Measurements from ENCODE around the gene OR4C5. TPM values are rescaled to one million over a fixed set of nuclear protein-coding genes. Genes with fewer than 3 reads are reported as not detected.
"Not testable (repeated sequence)": the region's sequence is repeated elsewhere in the genome, so short reads cannot be mapped to it uniquely, and the experiment has no call there.

OR4C5 gene
- polyA plus RNA-seq (2012; rRNA removed) = not detected in 2 replicates
- polyA plus RNA-seq (2012; cell fraction: cytosol; rRNA removed) = not detected in 2 replicates
- not detected in 2 replicates for polyA plus RNA-seq (2012; cell fraction: nucleus; rRNA removed)

DNA sequence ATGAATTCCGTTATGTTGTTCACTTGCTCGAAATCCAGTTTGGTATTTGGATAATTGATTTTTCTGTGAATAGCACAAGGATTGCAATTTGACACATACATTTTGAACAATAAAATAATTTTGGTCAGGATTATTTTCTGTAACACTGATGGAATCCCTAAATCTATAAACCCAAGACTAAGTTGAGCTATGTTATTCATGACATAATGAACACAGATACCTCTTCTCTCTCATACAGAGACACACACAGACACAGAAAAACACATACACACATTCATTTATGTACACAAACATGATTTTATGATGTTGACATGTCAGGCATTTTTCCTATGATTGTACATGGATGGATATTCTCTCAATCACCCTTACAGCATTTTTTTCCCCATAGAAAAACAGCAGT lies at the start of gene OR4C5:
Gene OR4C5, minus strand, starts transcription at position 101 of the 400 bp plus-strand sequence. Its CDS starts 0 bp downstream, at position 101.
- Histone ChIP-seq H3K27ac (ENCODE audit: low read depth in 2 of 2, low read length in 1 of 2) (no peak within 1 kb of the TSS), H3K4me1 (ENCODE audit: control insufficient read depth in 1 of 2, insufficient read depth in 2 of 2, low read depth in 1 of 2, low read length in 1 of 2) (no peaks in the 10 kb centered on the region), H3K9me3 (no peaks in the 10 kb centered on the region), H3K4me3 (ENCODE audit: low read depth in 2 of 2, low read length in 1 of 2) (no peak within 1 kb of the TSS), H3K9me2 (no peaks in the 10 kb centered on the region), H3K4me2 (no peak within 1 kb of the TSS), H4K20me1 (ENCODE audit: insufficient read depth) (no peaks in the 10 kb centered on the region), H2AFZ (ENCODE audit: low read depth) (no peak within 1 kb of the TSS), H3K27me3 (ENCODE audit: insufficient read depth) (no peaks in the 10 kb centered on the region), H3F3A (replicated peaks; ENCODE audit: insufficient read depth) (no peaks in the 10 kb centered on the region), H3K9ac (no peak within 1 kb of the TSS), H3K79me2 (ENCODE audit: insufficient read depth) (no peaks in the 10 kb centered on the region), H3K36me3 (replicated peaks in 1 of 2; ENCODE audit: control insufficient read depth in 1 of 2, insufficient read depth in 2 of 2, low read length in 1 of 2) (no peaks in the 10 kb centered on the region)
- POLR2A ChIA-PET = no interaction called here
- DNase-seq = no peak
- no peak for TF ChIP-seq TCF12 (IDR thresholded peaks at IDR 0.05)
- TF ChIP-seq, protein P1, sequence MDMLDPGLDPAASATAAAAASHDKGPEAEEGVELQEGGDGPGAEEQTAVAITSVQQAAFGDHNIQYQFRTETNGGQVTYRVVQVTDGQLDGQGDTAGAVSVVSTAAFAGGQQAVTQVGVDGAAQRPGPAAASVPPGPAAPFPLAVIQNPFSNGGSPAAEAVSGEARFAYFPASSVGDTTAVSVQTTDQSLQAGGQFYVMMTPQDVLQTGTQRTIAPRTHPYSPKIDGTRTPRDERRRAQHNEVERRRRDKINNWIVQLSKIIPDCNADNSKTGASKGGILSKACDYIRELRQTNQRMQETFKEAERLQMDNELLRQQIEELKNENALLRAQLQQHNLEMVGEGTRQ (IDR thresholded peaks at IDR 0.05; ENCODE audit: borderline replicate concordance, low read depth, low read length) = no peak
- TF ChIP-seq, protein P2, sequence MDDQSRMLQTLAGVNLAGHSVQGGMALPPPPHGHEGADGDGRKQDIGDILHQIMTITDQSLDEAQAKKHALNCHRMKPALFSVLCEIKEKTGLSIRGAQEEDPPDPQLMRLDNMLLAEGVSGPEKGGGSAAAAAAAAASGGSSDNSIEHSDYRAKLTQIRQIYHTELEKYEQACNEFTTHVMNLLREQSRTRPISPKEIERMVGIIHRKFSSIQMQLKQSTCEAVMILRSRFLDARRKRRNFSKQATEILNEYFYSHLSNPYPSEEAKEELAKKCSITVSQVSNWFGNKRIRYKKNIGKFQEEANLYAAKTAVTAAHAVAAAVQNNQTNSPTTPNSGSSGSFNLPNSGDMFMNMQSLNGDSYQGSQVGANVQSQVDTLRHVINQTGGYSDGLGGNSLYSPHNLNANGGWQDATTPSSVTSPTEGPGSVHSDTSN (IDR thresholded peaks at IDR 0.05) = no peak
- no peak for TF ChIP-seq RXRA (IDR thresholded peaks at IDR 0.05; ENCODE audit: borderline replicate concordance, low read depth)
- 3% methylated on average over 2 of the region's 2 CpGs for WGBS (ENCODE audit: low lambda C conversion rate)
- CTCF ChIA-PET = no interaction called here

DNA sequence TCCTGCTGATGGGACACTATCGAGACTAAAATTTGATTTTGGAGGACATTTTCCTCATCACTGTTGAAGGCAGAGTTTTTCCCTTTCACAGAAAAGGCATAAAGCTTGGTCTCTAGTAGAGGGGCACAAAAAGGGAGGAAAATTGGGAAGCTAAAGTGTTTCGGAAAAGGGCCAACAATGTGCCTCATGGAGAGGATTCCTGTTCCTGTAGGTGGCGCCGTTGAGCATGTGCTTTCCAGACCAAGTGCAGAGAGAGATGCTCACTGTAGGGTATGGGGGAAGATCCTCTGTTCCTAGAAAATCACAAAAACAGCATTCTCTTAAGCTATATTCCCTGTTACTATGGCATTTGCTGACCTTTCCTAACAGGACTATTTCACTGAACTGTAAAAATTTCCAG lies 18.4 kb upstream of the OR4C5 start:
- CTCF ChIA-PET = interaction anchor here (0.6 kb wide), 1 partner anchor 12 kb away, joined by 4 read pairs; no protein-coding TSS in a partner anchor

DNA sequence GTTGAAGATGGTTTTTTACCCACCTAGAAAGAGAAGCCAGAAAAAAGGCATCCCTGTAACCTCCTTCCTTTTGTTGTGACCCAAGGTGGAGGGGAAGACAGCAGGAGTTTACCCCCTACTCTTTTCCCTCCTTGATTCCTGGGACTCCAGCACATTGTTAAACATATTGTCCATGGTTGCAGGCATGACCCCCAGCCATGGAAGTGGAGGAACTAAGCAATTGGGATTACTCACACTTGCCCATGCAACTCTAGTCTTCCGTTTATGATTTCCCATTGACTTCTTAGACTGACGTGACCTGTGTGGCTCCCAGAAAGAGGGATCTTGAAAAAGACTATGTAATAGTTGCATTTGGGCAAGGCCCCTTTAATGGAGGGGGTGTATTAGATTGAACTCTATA lies 17.9 kb upstream of the OR4C5 start:
- CTCF ChIA-PET = interaction anchor here (0.6 kb wide), 1 partner anchor 13 kb away, joined by 4 read pairs; no protein-coding TSS in a partner anchor
- H3F3A ChIP-seq (replicated peaks; ENCODE audit: insufficient read depth); POLR2A ChIA-PET; DNase-seq; H3K27ac ChIP-seq (ENCODE audit: low read depth in 2 of 2, low read length in 1 of 2); H3K27me3 ChIP-seq (ENCODE audit: insufficient read depth); H3K36me3 ChIP-seq (replicated peaks in 1 of 2; ENCODE audit: control insufficient read depth in 1 of 2, insufficient read depth in 2 of 2, low read length in 1 of 2); H4K20me1 ChIP-seq (ENCODE audit: insufficient read depth); H3K4me3 ChIP-seq (ENCODE audit: low read depth in 2 of 2, low read length in 1 of 2); H3K4me1 ChIP-seq (ENCODE audit: control insufficient read depth in 1 of 2, insufficient read depth in 2 of 2, low read depth in 1 of 2, low read length in 1 of 2); H3K79me2 ChIP-seq (ENCODE audit: insufficient read depth); H3K9ac ChIP-seq; H3K4me2 ChIP-seq; H3K9me3 ChIP-seq; H2AFZ ChIP-seq (ENCODE audit: low read depth); H3K9me2 ChIP-seq: not testable (repeated sequence)
- 4% methylated on average over 2 of the region's 2 CpGs for WGBS (ENCODE audit: low lambda C conversion rate)

More for the DNA sequence above, 18.4 kb upstream of the OR4C5 start:
- Histone ChIP-seq H3F3A (replicated peaks; ENCODE audit: insufficient read depth) (no peaks in the 10 kb centered on the region), H3K4me1 (ENCODE audit: control insufficient read depth in 1 of 2, insufficient read depth in 2 of 2, low read depth in 1 of 2, low read length in 1 of 2) (no peaks in the 10 kb centered on the region), H4K20me1 (ENCODE audit: insufficient read depth) (no peaks in the 10 kb centered on the region), H2AFZ (ENCODE audit: low read depth) (no peak overlapping the region), H3K9me2 (no peaks in the 10 kb centered on the region), H3K4me2 (no peak overlapping the region), H3K27me3 (ENCODE audit: insufficient read depth) (no peaks in the 10 kb centered on the region), H3K27ac (ENCODE audit: low read depth in 2 of 2, low read length in 1 of 2) (no peak overlapping the region), H3K79me2 (ENCODE audit: insufficient read depth) (no peaks in the 10 kb centered on the region), H3K4me3 (ENCODE audit: low read depth in 2 of 2, low read length in 1 of 2) (no peak overlapping the region), H3K9ac (no peak overlapping the region), H3K36me3 (replicated peaks in 1 of 2; ENCODE audit: control insufficient read depth in 1 of 2, insufficient read depth in 2 of 2, low read length in 1 of 2) (no peaks in the 10 kb centered on the region), H3K9me3 (no peaks in the 10 kb centered on the region)
- POLR2A ChIA-PET = no interaction called here
- WGBS (ENCODE audit: low lambda C conversion rate) = 3% methylated on average over 4 of the region's 4 CpGs
- DNase-seq = no peak
- TF ChIP-seq, protein P3, sequence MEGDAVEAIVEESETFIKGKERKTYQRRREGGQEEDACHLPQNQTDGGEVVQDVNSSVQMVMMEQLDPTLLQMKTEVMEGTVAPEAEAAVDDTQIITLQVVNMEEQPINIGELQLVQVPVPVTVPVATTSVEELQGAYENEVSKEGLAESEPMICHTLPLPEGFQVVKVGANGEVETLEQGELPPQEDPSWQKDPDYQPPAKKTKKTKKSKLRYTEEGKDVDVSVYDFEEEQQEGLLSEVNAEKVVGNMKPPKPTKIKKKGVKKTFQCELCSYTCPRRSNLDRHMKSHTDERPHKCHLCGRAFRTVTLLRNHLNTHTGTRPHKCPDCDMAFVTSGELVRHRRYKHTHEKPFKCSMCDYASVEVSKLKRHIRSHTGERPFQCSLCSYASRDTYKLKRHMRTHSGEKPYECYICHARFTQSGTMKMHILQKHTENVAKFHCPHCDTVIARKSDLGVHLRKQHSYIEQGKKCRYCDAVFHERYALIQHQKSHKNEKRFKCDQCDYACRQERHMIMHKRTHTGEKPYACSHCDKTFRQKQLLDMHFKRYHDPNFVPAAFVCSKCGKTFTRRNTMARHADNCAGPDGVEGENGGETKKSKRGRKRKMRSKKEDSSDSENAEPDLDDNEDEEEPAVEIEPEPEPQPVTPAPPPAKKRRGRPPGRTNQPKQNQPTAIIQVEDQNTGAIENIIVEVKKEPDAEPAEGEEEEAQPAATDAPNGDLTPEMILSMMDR (IDR thresholded peaks at IDR 0.05) = peak; percentile 34
- TF ChIP-seq FOSL2 (IDR thresholded peaks at IDR 0.05; ENCODE audit: borderline replicate concordance, low read depth) = no peak
- TF ChIP-seq YY1 (IDR thresholded peaks at IDR 0.05; ENCODE audit: low read depth) = no peak
- no peak for TF ChIP-seq TAF1 (IDR thresholded peaks at IDR 0.05; ENCODE audit: borderline replicate concordance, low read depth, low read length)
- no peak for TF ChIP-seq ELF1 (IDR thresholded peaks at IDR 0.05)

DNA sequence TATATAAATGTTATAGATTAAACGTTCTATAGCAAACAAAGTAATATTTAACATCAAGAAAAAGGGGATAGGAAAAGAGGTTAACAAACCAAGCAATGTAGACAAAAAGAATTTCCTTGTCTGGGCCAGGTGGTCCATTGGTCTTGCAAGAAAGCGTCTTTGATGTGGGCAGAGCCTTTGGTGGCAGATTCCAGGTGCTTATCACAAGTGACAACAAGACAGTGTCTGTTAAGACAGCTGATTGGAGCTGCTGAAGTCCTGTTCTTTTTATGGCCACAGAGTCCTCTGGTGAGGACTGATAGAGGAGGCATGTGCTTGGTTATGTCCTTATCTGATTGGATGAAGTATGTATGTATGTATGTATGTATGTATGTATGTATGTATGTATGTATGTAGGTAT lies 5.0 kb downstream of the OR4C5 start:
- H3K4me3 ChIP-seq (ENCODE audit: low read depth in 2 of 2, low read length in 1 of 2); H2AFZ ChIP-seq (ENCODE audit: low read depth); H4K20me1 ChIP-seq (ENCODE audit: insufficient read depth); H3K27ac ChIP-seq (ENCODE audit: low read depth in 2 of 2, low read length in 1 of 2); H3K27me3 ChIP-seq (ENCODE audit: insufficient read depth); H3K9me3 ChIP-seq; H3K36me3 ChIP-seq (replicated peaks in 1 of 2; ENCODE audit: control insufficient read depth in 1 of 2, insufficient read depth in 2 of 2, low read length in 1 of 2); CTCF ChIA-PET; H3K4me2 ChIP-seq; H3K79me2 ChIP-seq (ENCODE audit: insufficient read depth); H3K4me1 ChIP-seq (ENCODE audit: control insufficient read depth in 1 of 2, insufficient read depth in 2 of 2, low read depth in 1 of 2, low read length in 1 of 2); POLR2A ChIA-PET; H3K9me2 ChIP-seq; DNase-seq; H3F3A ChIP-seq (replicated peaks; ENCODE audit: insufficient read depth); H3K9ac ChIP-seq: not testable (repeated sequence)
- 0% methylated on average over 2 of the region's 2 CpGs for WGBS (ENCODE audit: low lambda C conversion rate)

Data from SK-N-SH (cell line).